HepG2 (cell line): ENCODE measurements around the gene SPRY1. TPM values are rescaled to one million over a fixed set of nuclear protein-coding genes. Genes with fewer than 3 reads are reported as not detected.

Experiments
- ELF3 ChIP-seq: IDR thresholded peaks from 2 replicates; pipeline ENCODE4 v1.6.1; 2016; ENCODE audit warnings: missing genetic modification reagents, missing compliant biosample characterization
- GABPB1 ChIP-seq: IDR thresholded peaks from 2 replicates; pipeline ENCODE4 v1.6.1; 2016; ENCODE audit warnings: mild to moderate bottlenecking, missing genetic modification reagents, moderate library complexity, missing compliant biosample characterization
- HES4 ChIP-seq: sonication (generic); formaldehyde crosslinking; IDR thresholded peaks from 2 replicates; pipeline ENCODE4 v1.9.0; 2021; ENCODE audit warnings: mild to moderate bottlenecking, missing genetic modification reagents, borderline replicate concordance
- HNF4G ChIP-seq, 2 experiments: sonication (generic) in 1 of 2; formaldehyde crosslinking in 1 of 2; IDR thresholded peaks; 2 replicates each; pipeline versions ENCODE4 v1.4.0 to v1.6.1; 2011 to 2020; ENCODE audit warnings: borderline replicate concordance in 2 of 2, low read depth in 2 of 2, mild to moderate bottlenecking in 2 of 2, low read length in 1 of 2, missing genetic modification reagents in 1 of 2, moderate library complexity in 1 of 2
- HOXD1 ChIP-seq: sonication (generic); formaldehyde crosslinking; IDR thresholded peaks from 2 replicates; pipeline ENCODE4 v1.5.0; 2020; ENCODE audit warnings: missing genetic modification reagents
- JUN ChIP-seq: sonication (generic); formaldehyde crosslinking; IDR thresholded peaks from 2 replicates; pipeline ENCODE4 v1.4.0; 2020; ENCODE audit warnings: mild to moderate bottlenecking, missing genetic modification reagents
- MBD4 ChIP-seq: IDR thresholded peaks from 2 replicates; pipeline ENCODE4 v1.6.1; 2012; ENCODE audit warnings: low read length, inconsistent platforms, borderline replicate concordance
- PATZ1 ChIP-seq: sonication (generic); formaldehyde crosslinking; IDR thresholded peaks from 2 replicates; pipeline ENCODE4 v1.4.0; 2020; ENCODE audit warnings: missing genetic modification reagents
- RARA ChIP-seq: IDR thresholded peaks from 2 replicates; pipeline ENCODE4 v1.6.1; 2016; ENCODE audit warnings: missing genetic modification reagents, missing compliant biosample characterization
- RCOR2 ChIP-seq: IDR thresholded peaks from 2 replicates; pipeline ENCODE4 v1.6.1; 2016; ENCODE audit warnings: missing biosample characterization, missing genetic modification reagents
- SRF ChIP-seq: IDR thresholded peaks from 2 replicates; pipeline ENCODE4 v1.6.1; 2011; ENCODE audit warnings: mild to moderate bottlenecking, low read depth, low read length, moderate library complexity
- polyA plus RNA-seq, 8 experiments: library from polyadenylated mRNA; depleted of rRNA in 3 of 8; stranded (reverse) in 7 of 8; unstranded in 1 of 8; fragments of >200 nt; fragmentation: Illumina TruSeq in 4 of 8; extraction: Trizol in 4 of 8; gene quantifications; 2 replicates each; pipeline versions ENCODE4 v1.2.1 to v1.2.3, GENCODE V29; 2011 to 2016; ENCODE audit warnings: low read depth in 4 of 8, missing spikeins in 1 of 8, mixed read lengths in 1 of 8; ENCODE audit not compliant: insufficient read depth in 1 of 8
- total RNA-seq, 5 experiments: library from RNA; depleted of rRNA; stranded (reverse); fragments of >200 nt; fragmentation: Illumina TruSeq; extraction: Trizol; gene quantifications; 2 replicates each; pipeline ENCODE4 v1.2.3, GENCODE V29; 2016; ENCODE audit warnings: low read depth in 1 of 5
- TF ChIP-seq, protein P1 (sequence below): sonication (generic); formaldehyde crosslinking; IDR thresholded peaks from 2 replicates; pipeline ENCODE4 v1.9.0; 2021; ENCODE audit warnings: missing genetic modification reagents, mild to moderate bottlenecking, borderline replicate concordance
- TF ChIP-seq, protein P2 (sequence below): sonication (generic); formaldehyde crosslinking; IDR thresholded peaks from 2 replicates; pipeline ENCODE4 v1.8.0; 2022; ENCODE audit warnings: mild to moderate bottlenecking, missing genetic modification reagents, moderate library complexity
- TF ChIP-seq, protein P3 (sequence below): IDR thresholded peaks from 2 replicates; pipeline ENCODE4 v1.6.1; 2016; ENCODE audit warnings: missing biosample characterization, missing genetic modification reagents, low read depth
- TF ChIP-seq, protein P4 (sequence below): sonication (generic); formaldehyde crosslinking; IDR thresholded peaks from 2 replicates; pipeline ENCODE4 v1.5.0; 2020; ENCODE audit warnings: mild to moderate bottlenecking, missing genetic modification reagents, borderline replicate concordance
- TF ChIP-seq, protein P5 (sequence below): IDR thresholded peaks from 2 replicates; pipeline ENCODE4 v1.6.1; 2016; ENCODE audit warnings: low read depth
- TF ChIP-seq, protein P6 (sequence below): sonication (generic); formaldehyde crosslinking; IDR thresholded peaks from 2 replicates; pipeline ENCODE4 v1.4.0; 2020; ENCODE audit warnings: missing genetic modification reagents

The SPRY1 gene
- total and polyA plus RNA-seq, 2 of the 13 experiments (the other 11 are each of a cell fraction or from before 2014, with no cell fraction given) = 24.7 to 33.4 TPM

GRCh38 chr4:123418351-123418931 is 21.8 kb downstream of the SPRY1 start (continued):
- TF ChIP-seq HES4 (CRISPR knock-in tag) (no peak), JUN (peak; percentile 46; the same call in 1 of the 2 replicates), RCOR2 (CRISPR knock-in tag) (peak; percentile 83; the same call in 1 of the 2 replicates), SRF (peak; percentile 56; the same call in 1 of the 2 replicates), HOXD1 (CRISPR knock-in tag) (peak; percentile 75), ELF3 (CRISPR knock-in tag) (peak; percentile 43), MBD4 (peak; percentile 88), HNF4G (IDR thresholded peaks at IDR 0.05; ENCODE audit: borderline replicate concordance, low read depth, low read length) (peak; percentile 27; the same call in 1 of the 2 replicates), HNF4G (CRISPR knock-in tag; IDR thresholded peaks at IDR 0.05; ENCODE audit: borderline replicate concordance, low read depth) (no peak), PATZ1 (CRISPR knock-in tag) (peak; percentile 50; the same call in 1 of the 2 replicates), GABPB1 (CRISPR knock-in tag) (peak; percentile 30; the same call in 1 of the 2 replicates), RARA (CRISPR knock-in tag) (peak; percentile 76)
- TF ChIP-seq, protein P1, sequence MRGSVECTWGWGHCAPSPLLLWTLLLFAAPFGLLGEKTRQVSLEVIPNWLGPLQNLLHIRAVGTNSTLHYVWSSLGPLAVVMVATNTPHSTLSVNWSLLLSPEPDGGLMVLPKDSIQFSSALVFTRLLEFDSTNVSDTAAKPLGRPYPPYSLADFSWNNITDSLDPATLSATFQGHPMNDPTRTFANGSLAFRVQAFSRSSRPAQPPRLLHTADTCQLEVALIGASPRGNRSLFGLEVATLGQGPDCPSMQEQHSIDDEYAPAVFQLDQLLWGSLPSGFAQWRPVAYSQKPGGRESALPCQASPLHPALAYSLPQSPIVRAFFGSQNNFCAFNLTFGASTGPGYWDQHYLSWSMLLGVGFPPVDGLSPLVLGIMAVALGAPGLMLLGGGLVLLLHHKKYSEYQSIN (CRISPR knock-in tag) = no peak
- TF ChIP-seq, protein P2, sequence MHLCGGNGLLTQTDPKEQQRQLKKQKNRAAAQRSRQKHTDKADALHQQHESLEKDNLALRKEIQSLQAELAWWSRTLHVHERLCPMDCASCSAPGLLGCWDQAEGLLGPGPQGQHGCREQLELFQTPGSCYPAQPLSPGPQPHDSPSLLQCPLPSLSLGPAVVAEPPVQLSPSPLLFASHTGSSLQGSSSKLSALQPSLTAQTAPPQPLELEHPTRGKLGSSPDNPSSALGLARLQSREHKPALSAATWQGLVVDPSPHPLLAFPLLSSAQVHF = no peak
- TF ChIP-seq, protein P3, sequence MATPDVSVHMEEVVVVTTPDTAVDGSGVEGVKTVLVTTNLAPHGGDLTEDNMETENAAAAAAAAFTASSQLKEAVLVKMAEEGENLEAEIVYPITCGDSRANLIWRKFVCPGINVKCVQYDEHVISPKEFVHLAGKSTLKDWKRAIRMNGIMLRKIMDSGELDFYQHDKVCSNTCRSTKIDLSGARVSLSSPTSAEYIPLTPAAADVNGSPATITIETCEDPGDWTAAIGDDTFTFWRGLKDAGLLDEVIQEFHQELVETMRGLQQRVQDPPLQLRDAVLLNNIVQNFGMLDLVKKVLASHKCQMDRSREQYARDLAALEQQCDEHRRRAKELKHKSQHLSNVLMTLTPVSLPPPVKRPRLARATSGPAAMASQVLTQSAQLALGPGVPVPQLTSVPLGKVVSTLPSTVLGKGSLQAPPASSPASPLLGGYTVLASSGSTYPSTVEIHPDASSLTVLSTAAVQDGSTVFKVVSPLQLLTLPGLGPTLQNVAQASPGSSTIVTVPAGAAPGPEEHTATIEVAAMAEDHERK (CRISPR knock-in tag) = no peak
- TF ChIP-seq, protein P4, sequence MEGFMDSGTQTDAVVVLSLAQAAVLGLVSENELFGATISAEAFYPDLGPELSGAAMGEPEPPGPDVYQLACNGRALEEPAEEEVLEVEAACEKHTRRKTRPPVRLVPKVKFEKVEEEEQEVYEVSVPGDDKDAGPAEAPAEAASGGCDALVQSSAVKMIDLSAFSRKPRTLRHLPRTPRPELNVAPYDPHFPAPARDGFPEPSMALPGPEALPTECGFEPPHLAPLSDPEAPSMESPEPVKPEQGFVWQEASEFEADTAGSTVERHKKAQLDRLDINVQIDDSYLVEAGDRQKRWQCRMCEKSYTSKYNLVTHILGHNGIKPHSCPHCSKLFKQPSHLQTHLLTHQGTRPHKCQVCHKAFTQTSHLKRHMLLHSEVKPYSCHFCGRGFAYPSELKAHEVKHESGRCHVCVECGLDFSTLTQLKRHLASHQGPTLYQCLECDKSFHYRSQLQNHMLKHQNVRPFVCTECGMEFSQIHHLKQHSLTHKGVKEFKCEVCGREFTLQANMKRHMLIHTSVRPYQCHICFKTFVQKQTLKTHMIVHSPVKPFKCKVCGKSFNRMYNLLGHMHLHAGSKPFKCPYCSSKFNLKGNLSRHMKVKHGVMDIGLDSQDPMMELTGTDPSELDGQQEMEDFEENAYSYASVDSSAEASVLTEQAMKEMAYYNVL (CRISPR knock-in tag) = peak; percentile 84; the same call in 1 of the 2 replicates
- TF ChIP-seq, protein P5, sequence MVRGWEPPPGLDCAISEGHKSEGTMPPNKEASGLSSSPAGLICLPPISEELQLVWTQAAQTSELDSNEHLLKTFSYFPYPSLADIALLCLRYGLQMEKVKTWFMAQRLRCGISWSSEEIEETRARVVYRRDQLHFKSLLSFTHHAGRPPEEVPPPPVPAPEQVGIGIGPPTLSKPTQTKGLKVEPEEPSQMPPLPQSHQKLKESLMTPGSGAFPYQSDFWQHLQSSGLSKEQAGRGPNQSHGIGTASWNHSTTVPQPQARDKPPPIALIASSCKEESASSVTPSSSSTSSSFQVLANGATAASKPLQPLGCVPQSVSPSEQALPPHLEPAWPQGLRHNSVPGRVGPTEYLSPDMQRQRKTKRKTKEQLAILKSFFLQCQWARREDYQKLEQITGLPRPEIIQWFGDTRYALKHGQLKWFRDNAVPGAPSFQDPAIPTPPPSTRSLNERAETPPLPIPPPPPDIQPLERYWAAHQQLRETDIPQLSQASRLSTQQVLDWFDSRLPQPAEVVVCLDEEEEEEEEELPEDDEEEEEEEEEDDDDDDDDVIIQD = peak; percentile 73
- TF ChIP-seq, protein P6, sequence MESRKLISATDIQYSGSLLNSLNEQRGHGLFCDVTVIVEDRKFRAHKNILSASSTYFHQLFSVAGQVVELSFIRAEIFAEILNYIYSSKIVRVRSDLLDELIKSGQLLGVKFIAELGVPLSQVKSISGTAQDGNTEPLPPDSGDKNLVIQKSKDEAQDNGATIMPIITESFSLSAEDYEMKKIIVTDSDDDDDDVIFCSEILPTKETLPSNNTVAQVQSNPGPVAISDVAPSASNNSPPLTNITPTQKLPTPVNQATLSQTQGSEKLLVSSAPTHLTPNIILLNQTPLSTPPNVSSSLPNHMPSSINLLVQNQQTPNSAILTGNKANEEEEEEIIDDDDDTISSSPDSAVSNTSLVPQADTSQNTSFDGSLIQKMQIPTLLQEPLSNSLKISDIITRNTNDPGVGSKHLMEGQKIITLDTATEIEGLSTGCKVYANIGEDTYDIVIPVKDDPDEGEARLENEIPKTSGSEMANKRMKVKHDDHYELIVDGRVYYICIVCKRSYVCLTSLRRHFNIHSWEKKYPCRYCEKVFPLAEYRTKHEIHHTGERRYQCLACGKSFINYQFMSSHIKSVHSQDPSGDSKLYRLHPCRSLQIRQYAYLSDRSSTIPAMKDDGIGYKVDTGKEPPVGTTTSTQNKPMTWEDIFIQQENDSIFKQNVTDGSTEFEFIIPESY (CRISPR knock-in tag) = 0 out of 2 replicates have a peak, but pooled peaks have one; percentile 29
